ENCODE measurements around the gene TMEM80. TPM values are rescaled to one million over a fixed set of nuclear protein-coding genes. Genes with fewer than 3 reads are reported as not detected.
"Not testable (repeated sequence)": the region's sequence is repeated elsewhere in the genome, so short reads cannot be mapped to it uniquely, and the experiment has no call there.

Gene TMEM80
- 20.8 TPM for polyA plus RNA-seq (2013, experiment 1 of 2; ENCODE audit: insufficient read length)
- polyA plus RNA-seq (2013, experiment 2 of 2; ENCODE audit: insufficient read length), result 19.3 TPM

DNA sequence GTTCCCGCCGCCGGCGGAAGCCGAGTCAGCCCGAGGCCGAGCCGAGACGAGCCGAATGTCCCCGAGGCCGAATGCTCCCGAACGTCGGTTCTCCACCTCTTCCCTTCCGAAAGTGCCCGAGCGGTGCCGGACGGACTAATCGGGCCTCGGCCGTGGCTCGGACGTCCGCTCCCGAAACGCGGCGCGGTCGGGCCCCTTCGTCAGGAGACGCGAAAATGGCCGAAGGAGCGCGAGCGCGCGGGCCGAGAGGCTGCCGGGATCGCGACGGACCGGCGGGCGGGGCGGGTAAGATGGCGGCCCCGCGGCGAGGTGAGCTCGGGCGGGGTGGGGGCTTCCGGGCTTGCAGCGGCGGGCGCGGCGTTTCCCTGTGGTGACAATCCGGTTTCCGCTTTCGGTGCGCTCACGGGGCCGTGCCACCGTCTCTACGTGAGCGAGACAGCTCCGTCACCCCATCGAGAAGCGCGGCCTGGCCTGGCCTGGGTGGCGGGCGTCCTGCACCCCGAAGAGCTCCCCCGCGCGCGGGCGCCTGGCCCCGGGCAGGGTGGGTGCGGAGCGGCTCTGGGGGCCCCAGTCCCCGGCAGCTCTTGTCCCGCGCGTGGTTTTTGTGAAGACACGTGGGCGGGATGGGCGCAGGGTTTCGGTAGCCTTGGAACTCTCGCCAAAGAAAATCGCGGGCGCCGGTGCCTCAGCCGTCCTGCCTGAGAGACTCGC, at the start of gene TMEM80:
Gene TMEM80 (plus strand): TSS at position 279 of the 711 bp plus-strand sequence. CDS start 12 bp downstream, at position 291.
- DNase-seq, result peak; percentile 98

DNA sequence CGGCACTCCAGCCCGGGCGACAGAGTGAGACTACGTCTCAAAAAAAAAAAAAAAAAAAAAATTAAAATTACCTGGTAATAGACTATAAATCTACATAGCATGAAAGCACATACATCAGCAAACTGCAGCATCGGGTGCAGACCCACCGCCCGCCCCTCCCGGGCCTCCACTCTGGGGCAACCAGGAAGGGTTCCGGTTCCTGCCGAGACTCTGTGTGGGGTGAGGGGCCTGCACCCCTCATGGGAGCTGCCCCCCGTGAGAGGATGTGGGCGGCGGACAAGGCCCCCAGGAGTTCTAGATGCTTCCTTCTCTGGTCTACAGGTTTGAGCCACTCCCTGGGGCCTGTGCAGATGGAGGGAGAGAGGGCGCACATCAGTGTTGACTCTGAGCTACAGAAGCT, 49.4 kb upstream of the TMEM80 start:
- no peak for DNase-seq

DNA sequence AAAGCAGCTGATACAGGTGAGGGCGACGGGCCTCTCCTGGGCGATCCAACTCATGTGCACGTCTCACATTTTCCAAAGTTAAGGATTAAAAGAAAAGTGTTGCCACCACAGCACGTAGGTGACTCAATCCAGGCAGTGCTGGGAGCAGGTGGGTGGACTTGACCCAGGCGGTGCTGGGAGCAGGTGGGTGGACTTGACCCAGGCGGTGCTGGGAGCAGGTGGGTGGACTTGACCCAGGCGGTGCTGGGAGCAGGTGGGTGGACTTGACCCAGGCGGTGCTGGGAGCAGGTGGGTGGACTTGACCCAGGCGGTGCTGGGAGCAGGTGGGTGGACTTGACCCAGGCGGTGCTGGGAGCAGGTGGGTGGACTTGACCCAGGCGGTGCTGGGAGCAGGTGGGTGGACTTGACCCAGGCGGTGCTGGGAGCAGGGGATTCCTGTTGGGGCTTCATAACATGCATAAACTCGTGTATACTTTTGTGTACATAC, 47.9 kb upstream of the TMEM80 start:
- DNase-seq, result not testable (repeated sequence)

DNA sequence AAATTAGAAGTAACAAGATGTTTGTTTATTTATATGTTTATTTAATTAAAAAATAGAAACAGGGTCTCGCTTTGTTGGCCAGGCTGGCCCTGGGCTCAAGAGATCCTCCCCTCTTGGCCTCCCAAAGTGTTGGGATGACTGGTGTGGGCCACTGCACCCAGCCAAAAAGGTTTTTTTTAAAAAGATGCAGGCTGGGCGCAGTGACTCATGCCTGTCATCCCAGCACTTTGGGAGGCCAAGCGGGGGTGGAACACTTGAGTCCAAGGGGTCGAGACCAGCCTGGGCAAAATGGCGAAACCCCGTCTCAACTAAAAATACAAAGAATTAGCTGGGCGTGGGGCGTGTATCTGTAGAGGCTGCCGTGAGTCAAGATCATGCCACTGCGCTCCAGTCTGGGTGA, 45.1 kb upstream of the TMEM80 start:
- no peak for DNase-seq

DNA sequence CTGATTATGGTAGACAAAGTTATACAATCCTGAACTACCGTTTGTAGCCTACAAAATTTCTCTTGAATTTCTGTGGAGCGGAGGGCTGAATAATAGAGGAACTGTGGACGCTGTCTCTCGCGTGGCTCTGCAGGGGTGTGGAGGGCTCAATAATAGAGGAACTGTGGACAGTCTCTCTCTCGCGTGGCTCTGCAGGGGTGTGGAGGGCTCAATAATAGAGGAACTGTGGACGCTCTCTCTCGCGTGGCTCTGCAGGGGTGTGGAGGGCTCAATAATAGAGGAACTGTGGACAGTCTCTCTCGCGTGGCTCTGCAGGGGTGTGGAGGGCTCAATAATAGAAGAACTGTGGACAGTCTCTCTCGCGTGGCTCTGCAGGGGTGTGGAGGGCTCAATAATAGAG, 42.5 kb upstream of the TMEM80 start:
- DNase-seq, result not testable (repeated sequence)

DNA sequence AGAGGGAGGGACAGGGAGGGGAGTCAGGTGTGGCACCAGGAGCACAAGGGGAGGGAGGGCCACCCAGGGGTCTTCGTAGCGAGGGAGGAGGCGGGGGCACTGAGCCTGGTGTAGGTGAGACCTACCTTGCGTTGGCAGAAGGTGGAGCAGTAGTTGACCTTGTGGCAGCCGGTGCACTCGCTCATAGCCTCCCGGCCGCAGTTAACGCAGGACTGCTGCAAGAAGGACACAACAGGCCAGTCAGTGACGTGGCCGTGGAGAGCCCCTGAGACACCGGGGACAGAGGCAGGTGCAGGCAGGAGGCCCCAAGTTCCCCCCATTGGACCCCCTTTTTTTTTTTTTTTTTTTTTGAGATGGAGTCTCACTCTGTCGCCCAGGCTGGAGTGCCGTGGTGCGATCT, 41.8 kb upstream of the TMEM80 start:
- no peak for DNase-seq

DNA sequence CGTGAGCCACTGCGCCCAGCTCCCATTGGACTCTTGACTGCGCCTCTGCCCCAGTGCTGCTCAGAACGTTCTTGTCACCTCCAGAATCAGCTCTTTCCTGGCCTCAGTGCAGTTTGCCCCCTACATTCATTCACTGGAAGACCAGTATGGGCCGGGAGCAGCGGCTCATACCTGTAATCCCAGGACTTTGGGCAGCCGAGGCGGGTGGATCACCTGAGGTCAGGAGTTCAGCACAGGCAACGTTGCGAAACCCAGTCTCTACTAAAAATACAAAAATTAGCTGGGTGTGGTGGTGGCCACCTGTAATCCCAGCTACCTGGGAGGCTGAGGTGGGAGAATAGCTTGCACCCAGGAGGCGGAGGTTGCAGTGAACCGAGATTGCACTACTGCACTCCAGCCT, 41.2 kb upstream of the TMEM80 start:
- DNase-seq, result not testable (repeated sequence)

DNA sequence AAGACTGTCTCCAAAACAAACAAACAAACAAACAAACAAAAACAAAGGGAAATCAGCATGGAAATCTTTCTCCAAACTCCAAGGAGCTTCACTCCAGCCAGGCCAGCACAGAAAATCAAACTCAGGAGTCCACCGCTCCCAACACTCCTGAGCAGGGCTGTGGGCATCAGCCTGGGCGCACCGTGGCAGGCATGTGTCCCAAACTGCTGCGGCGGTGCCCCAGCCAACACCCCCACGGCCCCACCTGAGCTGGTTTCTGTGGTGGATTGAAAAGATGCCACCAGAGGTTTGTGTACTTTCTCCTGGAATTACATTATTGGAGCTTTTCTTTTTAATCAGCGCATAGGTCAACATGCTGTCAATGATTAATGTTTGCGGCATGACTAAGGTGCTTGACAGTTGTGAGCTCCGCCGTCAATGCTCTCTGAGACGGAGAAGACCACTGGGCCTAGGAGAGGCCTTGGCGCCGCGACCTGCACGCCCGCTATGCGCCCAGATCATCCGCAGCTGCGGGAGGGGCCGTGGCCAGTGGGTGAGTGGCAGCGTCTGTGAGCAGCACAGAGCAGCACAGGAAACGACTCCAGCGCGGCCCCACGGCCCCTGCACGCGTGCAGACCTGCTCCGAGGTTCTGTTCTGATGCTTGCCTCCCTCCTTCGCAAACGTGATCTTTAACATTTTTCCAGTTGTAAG, 40.4 kb upstream of the TMEM80 start:
- no peak for DNase-seq

DNA sequence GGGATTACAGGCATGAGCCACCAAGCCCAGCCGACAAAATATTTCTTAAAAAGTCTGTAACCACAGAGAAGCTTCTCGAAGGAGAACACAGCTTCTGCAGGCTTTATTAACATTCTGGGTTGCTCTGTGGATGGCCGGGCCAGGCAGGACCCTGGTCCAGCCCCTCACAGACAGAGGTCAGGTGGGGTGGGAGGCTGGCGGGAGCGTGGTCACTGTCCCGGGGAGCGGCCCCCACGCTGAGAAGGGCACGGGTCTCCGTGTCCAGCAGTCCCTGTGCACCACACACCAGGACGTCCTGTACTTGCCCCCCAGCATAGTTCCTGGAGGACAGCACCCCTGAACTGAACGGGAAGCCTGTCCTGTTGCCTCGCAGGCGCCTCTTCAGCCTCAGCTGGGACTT, 39.2 kb upstream of the TMEM80 start:
- DNase-seq, result no peak

DNA sequence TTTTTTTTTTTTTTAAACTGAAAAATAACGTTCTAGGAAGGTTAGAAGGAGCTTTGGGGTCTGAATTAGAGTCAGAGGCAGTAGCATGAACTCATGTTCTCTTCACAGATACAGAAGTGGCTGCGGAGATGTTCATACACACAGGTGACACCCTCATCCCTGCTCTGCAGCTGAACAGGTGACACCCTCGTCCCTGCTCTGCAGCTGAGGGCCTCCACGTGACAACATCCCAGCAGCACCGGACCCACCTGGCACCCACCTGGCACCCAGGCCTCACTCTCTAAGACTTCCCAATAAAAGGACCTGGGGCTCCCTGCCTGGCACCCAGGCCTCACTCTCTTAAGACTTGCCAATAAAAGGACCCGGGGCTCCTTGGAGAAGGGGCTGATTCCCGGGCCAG, 38.8 kb upstream of the TMEM80 start:
- DNase-seq, result no peak

DNA sequence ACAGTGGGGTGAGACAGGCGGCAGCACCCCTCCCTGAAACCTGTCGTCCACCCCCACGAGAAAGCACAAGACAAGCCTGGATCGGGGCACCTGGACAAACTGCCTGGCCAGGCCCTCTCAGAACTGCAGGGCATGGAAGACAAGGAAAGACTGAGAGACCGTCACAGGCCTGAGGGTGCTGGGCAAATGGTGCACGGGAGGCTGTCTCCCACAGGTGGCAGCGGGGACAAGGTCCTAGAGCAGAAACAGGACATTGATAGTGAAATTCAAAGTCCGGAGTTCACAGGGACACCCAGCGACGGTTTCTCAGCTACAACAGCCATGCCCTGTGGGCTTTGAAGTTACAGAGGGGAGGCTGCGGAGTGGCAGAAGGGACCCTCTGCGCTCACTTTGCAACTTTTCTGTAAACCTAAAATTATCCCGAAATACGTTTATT, 37.9 kb upstream of the TMEM80 start:
- no peak for DNase-seq

DNA sequence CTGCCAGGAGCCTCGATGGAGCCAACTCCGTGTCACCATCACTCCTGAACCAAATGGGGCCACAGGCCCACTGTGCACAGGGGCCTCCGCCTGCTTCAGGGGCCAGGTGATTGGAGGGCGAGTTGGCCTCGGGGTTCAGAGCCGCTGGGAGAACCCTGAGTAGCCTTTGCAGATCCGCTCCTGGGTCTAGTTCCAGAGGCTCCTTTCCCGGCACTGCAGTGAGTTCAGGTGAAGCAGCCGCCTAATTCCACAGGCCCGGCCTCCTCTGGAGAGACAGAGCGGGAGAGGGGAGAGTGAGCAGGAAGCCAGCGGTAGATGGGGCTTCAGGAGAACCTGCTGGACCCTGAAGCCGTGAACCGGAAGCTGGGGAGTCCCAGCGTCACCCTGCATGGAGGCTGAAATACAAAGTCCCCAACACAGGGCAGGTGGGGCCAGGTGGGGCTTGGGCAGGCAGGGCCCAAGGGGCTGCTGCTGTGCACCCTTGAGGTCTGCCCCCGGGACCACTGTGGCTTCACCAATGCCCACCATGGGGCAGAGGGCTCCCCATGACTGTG, 36.0 kb upstream of the TMEM80 start:
- DNase-seq, result no peak

DNA sequence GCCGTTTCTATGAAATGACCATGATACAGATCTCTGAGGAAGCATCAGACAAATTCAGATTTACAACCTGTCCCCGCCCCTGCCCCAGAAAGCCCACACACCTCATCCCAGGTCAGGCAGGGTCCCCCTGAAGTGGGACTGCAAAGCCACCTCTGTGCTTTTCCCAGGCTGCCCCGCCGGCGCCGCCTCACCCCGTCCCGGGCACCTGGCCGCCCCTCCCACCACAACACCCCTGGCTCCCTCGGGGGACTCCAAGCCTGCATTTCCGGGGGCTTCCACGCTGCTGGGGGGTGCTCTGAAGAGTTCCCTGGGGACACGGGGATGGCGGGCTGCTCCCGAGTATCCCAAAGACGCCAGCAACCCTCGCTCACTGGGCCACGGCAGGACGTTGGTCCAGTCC, 35.3 kb upstream of the TMEM80 start:
- DNase-seq, result no peak

DNA sequence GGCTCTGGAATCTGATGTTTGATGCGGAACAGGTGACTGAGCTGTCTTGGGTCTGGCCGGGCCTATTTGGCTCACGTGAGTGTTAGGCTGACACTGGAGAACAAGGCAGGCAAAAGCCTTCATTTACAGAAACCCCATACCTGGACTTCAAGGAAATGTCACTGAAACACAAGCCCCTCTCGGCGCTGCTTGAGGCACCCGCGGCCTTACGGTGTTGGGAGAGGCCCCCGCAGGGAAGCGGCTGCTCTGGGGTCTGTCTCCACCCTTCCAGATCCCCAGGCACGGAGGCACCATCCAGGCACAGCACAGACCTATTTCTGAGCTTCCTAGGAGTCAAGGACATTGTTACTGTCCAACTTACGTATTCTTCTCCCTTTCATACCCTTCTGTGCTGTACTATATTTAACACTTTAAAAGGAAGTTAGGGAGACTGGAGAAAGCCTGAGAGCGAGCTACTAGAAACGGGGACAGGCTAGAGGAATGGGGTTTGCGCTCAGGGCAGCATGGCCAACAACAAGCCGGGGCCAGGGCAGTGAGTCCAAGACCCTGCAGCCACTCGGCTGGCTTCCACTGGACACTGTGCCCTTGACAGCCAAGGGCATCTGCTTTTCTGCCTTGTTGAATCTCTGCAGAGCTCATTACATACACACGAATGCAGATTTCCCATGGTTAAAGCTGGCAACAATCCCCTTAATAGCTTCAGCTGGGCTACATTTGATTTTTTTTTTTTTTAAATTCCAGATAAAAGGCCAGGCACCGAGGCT, 34.8 kb upstream of the TMEM80 start:
- no peak for DNase-seq

DNA sequence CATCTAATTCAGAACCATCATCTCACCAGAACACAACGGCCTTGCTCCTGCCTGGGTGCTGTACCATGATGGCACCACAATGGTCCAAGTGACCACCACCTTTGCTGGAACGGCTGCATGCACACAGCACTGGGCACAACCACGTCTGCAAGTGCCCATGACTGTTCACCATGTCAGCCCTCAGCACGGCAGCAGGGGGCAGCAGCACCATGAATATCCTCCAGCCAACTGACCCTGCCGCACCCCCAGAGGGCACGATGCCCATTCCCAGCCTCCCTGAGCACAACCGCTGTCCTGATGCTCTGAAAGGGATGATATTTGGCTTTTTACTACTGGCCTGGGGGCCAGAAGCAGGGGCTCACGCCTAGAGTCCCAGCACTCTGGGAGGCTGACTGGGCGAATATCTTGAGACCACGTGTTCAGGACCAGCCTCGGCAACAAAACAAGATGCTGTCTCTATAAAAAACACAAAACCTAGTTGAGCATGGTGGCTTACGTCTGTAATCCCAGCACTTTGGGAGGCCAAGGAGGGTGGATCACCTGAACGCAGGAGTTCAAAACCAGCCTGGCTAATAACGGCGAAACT, 32.8 kb upstream of the TMEM80 start:
- DNase-seq, result peak; percentile 29

DNA sequence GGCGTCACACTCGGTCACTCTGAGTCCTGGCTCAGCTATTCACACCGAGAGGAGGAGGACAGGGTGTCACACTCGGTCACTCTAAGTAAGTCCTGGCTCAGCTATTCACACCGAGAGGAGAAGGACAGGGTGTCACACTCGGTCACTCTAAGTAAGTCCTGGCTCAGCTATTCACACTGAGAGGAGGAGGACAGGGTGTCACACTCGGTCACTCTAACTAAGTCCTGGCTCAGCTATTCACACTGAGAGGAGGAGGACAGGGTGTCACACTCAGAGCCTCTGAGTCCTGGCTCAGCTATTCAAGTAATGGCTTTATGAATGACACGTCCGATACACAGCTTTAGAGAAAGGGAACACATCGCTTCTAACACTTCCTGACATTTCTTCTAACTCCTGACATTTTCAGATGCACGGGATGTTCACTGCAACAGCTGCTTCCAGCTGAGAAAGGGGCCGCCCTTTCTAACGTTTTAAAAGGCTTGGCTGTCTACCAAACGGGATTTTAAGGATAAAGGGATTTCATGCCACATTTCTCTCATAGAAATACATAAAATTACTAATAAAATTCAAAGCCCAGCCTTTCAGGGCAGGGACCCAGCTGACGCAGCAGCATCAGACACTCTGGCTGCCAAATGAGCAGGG, 30.4 kb upstream of the TMEM80 start:
- DNase-seq, result peak; percentile 10

DNA sequence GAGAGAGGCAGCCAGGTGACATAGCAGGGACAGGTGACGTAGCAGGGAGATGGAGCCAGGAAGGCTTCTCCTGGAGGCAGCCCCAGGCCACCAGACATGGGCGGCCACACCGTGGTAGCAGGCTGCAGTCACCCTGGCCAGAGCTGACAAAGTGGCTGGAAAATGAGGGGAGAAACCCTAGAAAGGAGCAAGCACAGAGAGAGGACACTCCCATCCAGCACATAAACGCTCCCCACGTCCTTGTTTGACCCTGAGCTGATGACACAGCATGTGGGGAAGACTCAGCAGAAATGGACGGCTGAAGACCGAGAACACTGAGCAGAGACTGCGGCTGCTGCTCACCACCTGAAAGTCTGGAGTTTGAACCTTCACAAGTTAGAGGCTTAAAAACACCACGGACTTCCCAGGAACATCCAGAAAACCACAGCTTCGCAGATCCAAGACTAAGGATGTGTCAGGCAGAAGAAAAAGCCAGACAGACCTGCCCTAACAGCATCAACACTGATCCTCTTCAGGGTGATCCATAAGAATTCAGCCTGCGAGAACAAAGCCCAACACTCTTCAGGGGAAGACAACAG, 29.8 kb upstream of the TMEM80 start:
- peak; percentile 65 for DNase-seq

DNA sequence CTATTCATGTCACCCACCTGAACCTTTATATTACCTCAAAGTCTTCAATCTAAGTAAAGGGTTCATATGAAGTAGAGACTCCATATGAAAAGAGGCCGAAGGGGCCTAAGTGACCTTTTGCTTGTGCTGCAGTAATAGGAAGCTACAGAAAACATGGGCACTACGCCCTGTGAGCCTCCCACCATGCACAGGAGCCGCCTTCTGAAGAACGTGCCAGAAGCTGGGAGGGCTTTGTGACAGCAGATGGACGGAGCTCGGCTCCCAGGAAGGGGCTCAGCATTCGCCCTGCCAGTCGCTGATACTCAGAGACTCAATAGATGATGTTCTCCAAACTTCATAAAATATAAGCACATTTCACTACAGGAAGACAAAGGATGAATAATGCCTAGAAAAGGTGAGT, 21.8 kb upstream of the TMEM80 start:
- DNase-seq, result no peak

DNA sequence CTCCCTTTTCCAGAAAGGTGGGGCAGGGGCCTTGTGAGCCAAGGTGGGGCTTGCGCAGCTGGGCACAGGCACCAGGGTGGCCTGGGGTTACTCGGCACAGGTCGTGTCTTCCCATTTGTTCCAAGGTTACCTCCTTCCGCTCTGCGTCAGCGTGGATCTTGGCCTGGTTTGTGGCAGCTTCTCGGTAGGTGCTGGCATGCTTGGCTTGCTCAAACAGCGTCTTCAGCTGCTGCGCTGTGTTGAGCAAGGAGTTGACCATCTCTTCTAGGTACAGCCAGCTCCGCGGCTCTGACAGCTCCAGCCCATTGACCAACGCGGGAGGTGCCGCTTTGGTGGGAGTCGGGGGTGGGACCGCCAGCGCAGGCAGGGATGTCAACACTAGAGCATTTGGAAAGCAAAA, 21.2 kb upstream of the TMEM80 start:
- no peak for DNase-seq

DNA sequence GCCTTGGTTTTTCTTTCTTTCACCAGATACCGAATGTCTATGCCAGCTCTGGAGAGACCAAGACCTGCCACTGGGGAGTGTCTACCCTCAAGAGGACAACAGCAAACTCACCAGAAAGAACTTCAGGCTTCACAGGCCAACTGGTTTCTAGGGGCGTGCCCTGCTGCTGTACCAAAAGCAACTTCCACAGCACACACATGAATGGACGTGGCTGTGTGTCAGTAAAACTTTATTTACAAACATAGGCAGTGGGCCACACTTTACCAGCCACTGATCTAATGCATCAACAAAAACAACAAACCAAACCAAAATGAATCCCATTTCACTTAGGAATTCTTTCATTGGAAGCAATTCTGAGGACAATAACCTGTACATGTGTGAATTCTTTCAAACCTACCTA, 17.3 kb upstream of the TMEM80 start:
- no peak for DNase-seq
